GM23338 (cell line): ENCODE data around the gene NACAD. TPM values are rescaled to one million over a fixed set of nuclear protein-coding genes. Genes with fewer than 3 reads are reported as not detected.

ENCODE experiments used
- ATAC-seq: fragments of 200-7000 bp; cut with Tn5 transposase; 3 replicates; pipeline ENCODE4 v1.9.1; 2020
- DNase-seq: peaks from one replicate; pipeline ENCODE4 v3.0.0-alpha.2; 2015; ENCODE audit warnings: low spot score
- H2AFZ ChIP-seq: fragments of 200-600 bp; sonication (generic); 2 replicates; pipeline ENCODE4 v1.8.0; 2016; ENCODE audit warnings: antibody characterized with exemption, mild to moderate bottlenecking, moderate library complexity
- H3F3A ChIP-seq: fragments of 200-600 bp; sonication (generic); replicated peaks from 2 replicates; pipeline ENCODE4 v1.8.0; 2017; ENCODE audit warnings: antibody characterized with exemption, mixed run types, low read depth
- H3K27ac ChIP-seq: fragments of 200-600 bp; sonication (generic); 2 replicates; pipeline ENCODE4 v1.6.1; 2016; ENCODE audit warnings: low read depth
- H3K27me3 ChIP-seq: fragments of 200-600 bp; sonication (generic); 2 replicates; pipeline ENCODE4 v1.8.0; 2016; ENCODE audit warnings: mild to moderate bottlenecking, mixed run types, moderate library complexity; ENCODE audit not compliant: insufficient read depth
- H3K36me3 ChIP-seq: fragments of 200-600 bp; sonication (generic); 2 replicates; pipeline ENCODE4 v1.8.0; 2016; ENCODE audit warnings: mild to moderate bottlenecking; ENCODE audit not compliant: insufficient read depth
- H3K4me1 ChIP-seq: fragments of 200-600 bp; sonication (generic); 2 replicates; pipeline ENCODE4 v1.8.0; 2016; ENCODE audit warnings: mild to moderate bottlenecking, moderate library complexity; ENCODE audit not compliant: insufficient read depth
- H3K4me2 ChIP-seq: fragments of 200-600 bp; sonication (generic); 2 replicates; pipeline ENCODE4 v1.7.1; 2017; ENCODE audit warnings: mixed run types
- H3K4me3 ChIP-seq: fragments of 200-600 bp; sonication (generic); 2 replicates; pipeline ENCODE4 v1.6.1; 2016; ENCODE audit warnings: mixed run types
- H3K79me2 ChIP-seq: fragments of 200-600 bp; sonication (generic); replicated peaks from 2 replicates; pipeline ENCODE4 v1.8.0; 2017; ENCODE audit warnings: mild to moderate bottlenecking; ENCODE audit not compliant: insufficient read depth
- H3K9me2 ChIP-seq: fragments of 200-600 bp; sonication (generic); 2 replicates; pipeline ENCODE4 v1.8.0; 2017; ENCODE audit not compliant: insufficient read depth
- H4K20me1 ChIP-seq: fragments of 200-600 bp; sonication (generic); replicated peaks from 2 replicates; pipeline ENCODE4 v1.8.0; 2017; ENCODE audit warnings: mild to moderate bottlenecking; ENCODE audit not compliant: insufficient read depth
- H3K27ac Mint-ChIP-seq: 2 replicates; pipeline ENCODE4 v1.8.0; 2020; ENCODE audit warnings: inconsistent platforms, mild to moderate bottlenecking, moderate library complexity, mixed read lengths
- H3K27me3 Mint-ChIP-seq: 3 replicates; pipeline ENCODE4 v1.8.0; 2022; ENCODE audit warnings: low read depth, mild to moderate bottlenecking, moderate library complexity, mixed read lengths, inconsistent platforms; ENCODE audit not compliant: insufficient read depth, poor library complexity
- H3K36me3 Mint-ChIP-seq: 3 replicates; pipeline ENCODE4 v1.8.0; 2021; ENCODE audit warnings: low read depth, mild to moderate bottlenecking, inconsistent platforms, moderate library complexity, mixed read lengths
- H3K4me1 Mint-ChIP-seq: 3 replicates; pipeline ENCODE4 v1.8.0; 2020; ENCODE audit warnings: mild to moderate bottlenecking, inconsistent platforms, mixed read lengths
- H3K4me3 Mint-ChIP-seq: 3 replicates; pipeline ENCODE4 v1.8.0; 2021; ENCODE audit warnings: moderate library complexity, mild to moderate bottlenecking, inconsistent platforms, mixed read lengths
- H3K9me3 Mint-ChIP-seq: 3 replicates; pipeline ENCODE4 v1.8.0; 2020; ENCODE audit warnings: moderate library complexity, mild to moderate bottlenecking, inconsistent platforms, mixed read lengths
- CREB1 ChIP-seq: fragments of 250-450 bp; sonication (Bioruptor Pico); IDR thresholded peaks from 2 replicates; pipeline ENCODE4 v1.5.0; 2020; ENCODE audit warnings: low read depth, mild to moderate bottlenecking, moderate library complexity
- EZH2 ChIP-seq: fragments of 200-600 bp; sonication (generic); IDR thresholded peaks from one replicate; pipeline ENCODE4 v1.8.0; 2017; ENCODE audit warnings: antibody characterized with exemption, mild to moderate bottlenecking, low read depth; ENCODE audit not compliant: unreplicated experiment
- EZH2phosphoT487 ChIP-seq: fragments of 200-600 bp; sonication (generic); IDR thresholded peaks from one replicate; pipeline ENCODE4 v1.8.1; 2018; ENCODE audit warnings: antibody characterized with exemption; ENCODE audit not compliant: unreplicated experiment
- JUNB ChIP-seq: IDR thresholded peaks from one replicate; pipeline ENCODE4 v1.6.1; 2016; ENCODE audit warnings: antibody characterized with exemption; ENCODE audit not compliant: unreplicated experiment
- NANOG ChIP-seq: IDR thresholded peaks from 2 replicates; pipeline ENCODE4 v1.6.1; 2016; ENCODE audit warnings: antibody characterized with exemption, borderline replicate concordance
- POLR2AphosphoS5 ChIP-seq: IDR thresholded peaks from 2 replicates; pipeline ENCODE4 v1.6.1; 2016; ENCODE audit warnings: antibody characterized with exemption, low read depth
- STAT1 ChIP-seq: IDR thresholded peaks from one replicate; pipeline ENCODE4 v1.6.1; 2016; ENCODE audit warnings: antibody characterized with exemption; ENCODE audit not compliant: unreplicated experiment
- ZNF331 ChIP-seq: fragments of 250-450 bp; sonication (Bioruptor Pico); IDR thresholded peaks from 2 replicates; pipeline ENCODE4 v1.5.0; 2020; ENCODE audit warnings: low read depth, mild to moderate bottlenecking, moderate library complexity
- polyA plus RNA-seq: library from polyadenylated mRNA; unstranded; fragments of >200 nt; fragmentation: Nextera tagmentation; extraction: Ambion mirVana; gene quantifications from 2 replicates; pipeline ENCODE4 v1.2.1, GENCODE V29; 2016
- total RNA-seq: library from RNA; depleted of rRNA; stranded (reverse); fragments of >200 nt; shearing (Covaris generic); gene quantifications from 2 replicates; pipeline ENCODE4 v1.2.3, GENCODE V29; 2014
- TF ChIP-seq, protein P1 (sequence below): IDR thresholded peaks from 2 replicates; pipeline ENCODE4 v1.6.1; 2016; ENCODE audit warnings: antibody characterized with exemption
- TF ChIP-seq, protein P2 (sequence below): fragments of 250-450 bp; sonication (Bioruptor Pico); IDR thresholded peaks from 2 replicates; pipeline ENCODE4 v1.5.0; 2020; ENCODE audit warnings: mild to moderate bottlenecking, moderate library complexity
- TF ChIP-seq, protein P3 (sequence below), 2 experiments: fragments of 200-600 bp in 1 of 2; sonication (generic) in 1 of 2; conservative IDR thresholded peaks; 2 replicates each; pipeline versions ENCODE4 v1.5.1 to v1.6.1; 2016 to 2017; ENCODE audit warnings: antibody characterized with exemption in 2 of 2, low read depth in 2 of 2, mild to moderate bottlenecking in 2 of 2, moderate library complexity in 1 of 2

The NACAD gene
- total and polyA plus RNA-seq, 2 experiments from 2014 or later = 6.1 to 11.2 TPM

DNA sequence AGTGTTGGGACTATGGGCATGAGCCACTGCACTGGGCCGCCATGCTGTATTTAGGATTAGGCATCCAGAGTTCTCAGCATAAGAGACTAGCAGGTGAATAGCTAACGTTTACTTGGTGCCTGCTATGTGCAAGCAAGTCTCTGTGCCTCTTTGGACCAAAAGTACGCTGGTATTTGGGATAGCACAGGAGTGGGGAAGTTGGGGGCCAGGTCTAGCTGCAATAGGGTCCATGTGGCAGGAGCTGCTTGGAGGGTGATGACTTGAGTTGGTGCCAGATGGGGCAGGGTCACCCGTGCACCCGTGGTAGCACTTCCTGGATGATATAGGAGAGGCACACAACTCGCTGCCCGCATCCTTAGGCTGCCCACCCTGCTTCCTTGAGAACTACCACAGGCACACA, 22.4 kb downstream of the NACAD start:
- H3K4me2 ChIP-seq = no peak overlapping the region
- H3K27me3 ChIP-seq = no peaks in the 10 kb centered on the region
- DNase-seq (no peak), ATAC-seq (no peak)
- Mint-ChIP-seq H3K9me3 (no peaks in the 10 kb centered on the region), H3K27ac (no peak overlapping the region), H3K4me3 (no peak overlapping the region), H3K27me3 (peaks cover 2% of the 10 kb centered on the region), H3K4me1 (no peaks in the 10 kb centered on the region), H3K36me3 (peaks cover 8% of the 10 kb centered on the region; the same call in 2 of the 3 replicates)
- no peaks in the 10 kb centered on the region for H3F3A ChIP-seq
- H3K4me1 ChIP-seq = no peaks in the 10 kb centered on the region
- H4K20me1 ChIP-seq = no peaks in the 10 kb centered on the region; the same call in none of the 2 replicates
- H2AFZ ChIP-seq = no peak overlapping the region
- no peaks in the 10 kb centered on the region for H3K9me2 ChIP-seq
- H3K27ac ChIP-seq = no peak overlapping the region
- H3K79me2 ChIP-seq = 0 out of 2 replicates have a peak, but pooled peaks cover 3% of the 10 kb centered on the region
- no peaks in the 10 kb centered on the region for H3K36me3 ChIP-seq
- TF ChIP-seq EZH2 = no peak
- no peak for TF ChIP-seq STAT1
- no peak for TF ChIP-seq EZH2phosphoT487
- TF ChIP-seq, protein P1, sequence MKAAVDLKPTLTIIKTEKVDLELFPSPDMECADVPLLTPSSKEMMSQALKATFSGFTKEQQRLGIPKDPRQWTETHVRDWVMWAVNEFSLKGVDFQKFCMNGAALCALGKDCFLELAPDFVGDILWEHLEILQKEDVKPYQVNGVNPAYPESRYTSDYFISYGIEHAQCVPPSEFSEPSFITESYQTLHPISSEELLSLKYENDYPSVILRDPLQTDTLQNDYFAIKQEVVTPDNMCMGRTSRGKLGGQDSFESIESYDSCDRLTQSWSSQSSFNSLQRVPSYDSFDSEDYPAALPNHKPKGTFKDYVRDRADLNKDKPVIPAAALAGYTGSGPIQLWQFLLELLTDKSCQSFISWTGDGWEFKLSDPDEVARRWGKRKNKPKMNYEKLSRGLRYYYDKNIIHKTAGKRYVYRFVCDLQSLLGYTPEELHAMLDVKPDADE = no peak
- TF ChIP-seq CREB1 (CRISPR knock-in tag) = no peak
- TF ChIP-seq, protein P2, sequence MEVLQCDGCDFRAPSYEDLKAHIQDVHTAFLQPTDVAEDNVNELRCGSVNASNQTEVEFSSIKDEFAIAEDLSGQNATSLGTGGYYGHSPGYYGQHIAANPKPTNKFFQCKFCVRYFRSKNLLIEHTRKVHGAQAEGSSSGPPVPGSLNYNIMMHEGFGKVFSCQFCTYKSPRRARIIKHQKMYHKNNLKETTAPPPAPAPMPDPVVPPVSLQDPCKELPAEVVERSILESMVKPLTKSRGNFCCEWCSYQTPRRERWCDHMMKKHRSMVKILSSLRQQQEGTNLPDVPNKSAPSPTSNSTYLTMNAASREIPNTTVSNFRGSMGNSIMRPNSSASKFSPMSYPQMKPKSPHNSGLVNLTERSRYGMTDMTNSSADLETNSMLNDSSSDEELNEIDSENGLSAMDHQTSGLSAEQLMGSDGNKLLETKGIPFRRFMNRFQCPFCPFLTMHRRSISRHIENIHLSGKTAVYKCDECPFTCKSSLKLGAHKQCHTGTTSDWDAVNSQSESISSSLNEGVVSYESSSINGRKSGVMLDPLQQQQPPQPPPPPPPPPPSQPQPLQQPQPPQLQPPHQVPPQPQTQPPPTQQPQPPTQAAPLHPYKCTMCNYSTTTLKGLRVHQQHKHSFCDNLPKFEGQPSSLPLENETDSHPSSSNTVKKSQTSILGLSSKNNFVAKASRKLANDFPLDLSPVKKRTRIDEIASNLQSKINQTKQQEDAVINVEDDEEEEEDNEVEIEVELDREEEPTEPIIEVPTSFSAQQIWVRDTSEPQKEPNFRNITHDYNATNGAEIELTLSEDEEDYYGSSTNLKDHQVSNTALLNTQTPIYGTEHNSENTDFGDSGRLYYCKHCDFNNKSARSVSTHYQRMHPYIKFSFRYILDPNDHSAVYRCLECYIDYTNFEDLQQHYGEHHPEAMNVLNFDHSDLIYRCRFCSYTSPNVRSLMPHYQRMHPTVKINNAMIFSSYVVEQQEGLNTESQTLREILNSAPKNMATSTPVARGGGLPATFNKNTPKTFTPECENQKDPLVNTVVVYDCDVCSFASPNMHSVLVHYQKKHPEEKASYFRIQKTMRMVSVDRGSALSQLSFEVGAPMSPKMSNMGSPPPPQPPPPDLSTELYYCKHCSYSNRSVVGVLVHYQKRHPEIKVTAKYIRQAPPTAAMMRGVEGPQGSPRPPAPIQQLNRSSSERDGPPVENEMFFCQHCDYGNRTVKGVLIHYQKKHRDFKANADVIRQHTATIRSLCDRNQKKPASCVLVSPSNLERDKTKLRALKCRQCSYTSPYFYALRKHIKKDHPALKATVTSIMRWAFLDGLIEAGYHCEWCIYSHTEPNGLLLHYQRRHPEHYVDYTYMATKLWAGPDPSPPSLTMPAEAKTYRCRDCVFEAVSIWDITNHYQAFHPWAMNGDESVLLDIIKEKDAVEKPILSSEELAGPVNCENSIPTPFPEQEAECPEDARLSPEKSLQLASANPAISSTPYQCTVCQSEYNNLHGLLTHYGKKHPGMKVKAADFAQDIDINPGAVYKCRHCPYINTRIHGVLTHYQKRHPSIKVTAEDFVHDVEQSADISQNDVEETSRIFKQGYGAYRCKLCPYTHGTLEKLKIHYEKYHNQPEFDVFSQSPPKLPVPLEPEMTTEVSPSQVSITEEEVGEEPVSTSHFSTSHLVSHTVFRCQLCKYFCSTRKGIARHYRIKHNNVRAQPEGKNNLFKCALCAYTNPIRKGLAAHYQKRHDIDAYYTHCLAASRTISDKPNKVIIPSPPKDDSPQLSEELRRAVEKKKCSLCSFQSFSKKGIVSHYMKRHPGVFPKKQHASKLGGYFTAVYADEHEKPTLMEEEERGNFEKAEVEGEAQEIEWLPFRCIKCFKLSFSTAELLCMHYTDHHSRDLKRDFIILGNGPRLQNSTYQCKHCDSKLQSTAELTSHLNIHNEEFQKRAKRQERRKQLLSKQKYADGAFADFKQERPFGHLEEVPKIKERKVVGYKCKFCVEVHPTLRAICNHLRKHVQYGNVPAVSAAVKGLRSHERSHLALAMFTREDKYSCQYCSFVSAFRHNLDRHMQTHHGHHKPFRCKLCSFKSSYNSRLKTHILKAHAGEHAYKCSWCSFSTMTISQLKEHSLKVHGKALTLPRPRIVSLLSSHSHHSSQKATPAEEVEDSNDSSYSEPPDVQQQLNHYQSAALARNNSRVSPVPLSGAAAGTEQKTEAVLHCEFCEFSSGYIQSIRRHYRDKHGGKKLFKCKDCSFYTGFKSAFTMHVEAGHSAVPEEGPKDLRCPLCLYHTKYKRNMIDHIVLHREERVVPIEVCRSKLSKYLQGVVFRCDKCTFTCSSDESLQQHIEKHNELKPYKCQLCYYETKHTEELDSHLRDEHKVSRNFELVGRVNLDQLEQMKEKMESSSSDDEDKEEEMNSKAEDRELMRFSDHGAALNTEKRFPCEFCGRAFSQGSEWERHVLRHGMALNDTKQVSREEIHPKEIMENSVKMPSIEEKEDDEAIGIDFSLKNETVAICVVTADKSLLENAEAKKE = no peak
- TF ChIP-seq NANOG = no peak
- TF ChIP-seq JUNB = no peak
- TF ChIP-seq, protein P3, sequence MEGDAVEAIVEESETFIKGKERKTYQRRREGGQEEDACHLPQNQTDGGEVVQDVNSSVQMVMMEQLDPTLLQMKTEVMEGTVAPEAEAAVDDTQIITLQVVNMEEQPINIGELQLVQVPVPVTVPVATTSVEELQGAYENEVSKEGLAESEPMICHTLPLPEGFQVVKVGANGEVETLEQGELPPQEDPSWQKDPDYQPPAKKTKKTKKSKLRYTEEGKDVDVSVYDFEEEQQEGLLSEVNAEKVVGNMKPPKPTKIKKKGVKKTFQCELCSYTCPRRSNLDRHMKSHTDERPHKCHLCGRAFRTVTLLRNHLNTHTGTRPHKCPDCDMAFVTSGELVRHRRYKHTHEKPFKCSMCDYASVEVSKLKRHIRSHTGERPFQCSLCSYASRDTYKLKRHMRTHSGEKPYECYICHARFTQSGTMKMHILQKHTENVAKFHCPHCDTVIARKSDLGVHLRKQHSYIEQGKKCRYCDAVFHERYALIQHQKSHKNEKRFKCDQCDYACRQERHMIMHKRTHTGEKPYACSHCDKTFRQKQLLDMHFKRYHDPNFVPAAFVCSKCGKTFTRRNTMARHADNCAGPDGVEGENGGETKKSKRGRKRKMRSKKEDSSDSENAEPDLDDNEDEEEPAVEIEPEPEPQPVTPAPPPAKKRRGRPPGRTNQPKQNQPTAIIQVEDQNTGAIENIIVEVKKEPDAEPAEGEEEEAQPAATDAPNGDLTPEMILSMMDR (conservative IDR thresholded peaks at IDR 0.05; ENCODE audit: low read depth in 2 of 2) = no peak
- no peak for TF ChIP-seq POLR2AphosphoS5
- TF ChIP-seq ZNF331 (CRISPR knock-in tag) = no peak
- no peak overlapping the region for H3K4me3 ChIP-seq
